Spleen (tissue), 7 donors: ENCODE data around the gene NTF4.

Experiments
- CTCF ChIP-seq, 11 experiments: fragments of 200-600 bp in 7 of 11; fragments of 450-650 bp in 4 of 11; sonication (generic) in 4 of 11; IDR thresholded peaks in 8 of 11; conservative IDR thresholded peaks in 3 of 11; 1 replicate in 7 of 11; 2 replicates in 4 of 11; pipeline versions ENCODE4 v1.4.0 to v1.8.0; 2016 to 2021; ENCODE audit warnings: antibody characterized with exemption in 11 of 11, inconsistent platforms in 4 of 11, mild to moderate bottlenecking in 1 of 11
- POLR2A ChIP-seq, 3 donors: fragments of 450-650 bp; IDR thresholded peaks; one replicate each; pipeline ENCODE4 v1.5.1; 2017; ENCODE audit warnings: antibody characterized with exemption in 3 of 3, mild to moderate bottlenecking in 1 of 3
- donor health status: DM: no; HTN: no; CAD: no; lungs with moderate emphysema.
- donor health status: DM: no; HTN: no; CAD: no.
- donor health status: DM: no; HTN: no; CAD: no.

DNA sequence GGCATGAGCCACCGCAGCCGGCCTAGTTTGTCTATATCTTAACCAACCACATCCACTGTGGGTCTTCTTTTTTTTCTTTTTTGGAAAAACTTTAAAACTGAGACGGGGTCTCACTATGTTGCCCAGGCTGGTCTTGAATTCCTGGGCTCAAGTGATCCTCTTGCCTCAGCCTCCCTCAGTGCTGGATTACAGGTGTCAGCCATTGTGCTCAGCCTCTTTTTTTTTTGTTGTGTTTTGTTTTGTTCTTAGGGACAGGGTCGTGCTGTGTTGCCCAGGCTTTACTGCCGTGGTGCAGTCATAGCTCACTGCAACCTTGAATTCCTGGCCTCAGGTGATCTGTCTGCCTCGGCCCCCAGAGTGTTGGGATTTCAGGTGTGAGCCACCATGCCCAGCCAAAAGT is 28.1 kb upstream of the NTF4 start:
- TF ChIP-seq CTCF (IDR thresholded peaks at IDR 0.05 in 8 of 11, conservative IDR thresholded peaks at IDR 0.05 in 3 of 11): no peak
- no peak for TF ChIP-seq POLR2A (IDR thresholded peaks at IDR 0.05)
